BLaER1 treated with 17β-estradiol and CSF1 and Interleukin-3, amounts not matched to agents 10 nM and 100 nM (cell line): ENCODE results near the gene KIAA0408.
A peak's percentile ranks its signal among the peaks of the same experiment; 100 is the strongest.

Source experiments
- H3K27ac ChIP-seq, 11 experiments: shearing (Covaris generic); formaldehyde crosslinking; 2 replicates each; pipeline ENCODE4 v1.8.1; 2022
- H3K27me3 ChIP-seq, 11 experiments: shearing (Covaris generic); formaldehyde crosslinking; 2 replicates each; pipeline ENCODE4 v1.8.1; 2022
- H3K36me3 ChIP-seq, 11 experiments: shearing (Covaris generic); formaldehyde crosslinking; 2 replicates each; pipeline ENCODE4 v1.8.1; 2022
- H3K4me1 ChIP-seq, 10 experiments: shearing (Covaris generic); formaldehyde crosslinking; 2 replicates each; pipeline ENCODE4 v1.8.1; 2022
- H3K4me2 ChIP-seq, 11 experiments: shearing (Covaris generic); formaldehyde crosslinking; 2 replicates each; pipeline ENCODE4 v1.8.1; 2022
- H3K4me3 ChIP-seq, 10 experiments: shearing (Covaris generic); formaldehyde crosslinking; 2 replicates each; pipeline ENCODE4 v1.8.1; 2022
- H3K9ac ChIP-seq, 11 experiments: shearing (Covaris generic); formaldehyde crosslinking; 2 replicates each; pipeline ENCODE4 v1.8.1; 2022
- H3K9me3 ChIP-seq, 11 experiments: shearing (Covaris generic); formaldehyde crosslinking; replicated peaks in 1 of 11; 2 replicates each; pipeline ENCODE4 v1.8.1; 2022
- H4K20me1 ChIP-seq, 11 experiments: shearing (Covaris generic); formaldehyde crosslinking; 2 replicates each; pipeline ENCODE4 v1.8.1; 2022
- Cebpa-rat ChIP-seq, 11 experiments: shearing (Covaris generic); IDR thresholded peaks; 2 replicates each; pipeline ENCODE4 v1.8.1; 2022

The KIAA0408 gene

GRCh38 chr6:127468936-127469335 lies 9.7 kb upstream of the KIAA0408 start:
- no peak overlapping the region for H3K4me3 ChIP-seq
- H4K20me1 ChIP-seq: no peaks in the 10 kb centered on the region
- no peak overlapping the region for H3K27ac ChIP-seq
- H3K4me1 ChIP-seq: peaks cover 0 to 9% (median 0%) of the 10 kb centered on the region in 10 experiments; a peak in 3 of 20 replicates
- H3K36me3 ChIP-seq: no peaks in the 10 kb centered on the region
- no peak overlapping the region for H3K4me2 ChIP-seq
- no peak overlapping the region for H3K9ac ChIP-seq
- TF ChIP-seq Cebpa-rat (IDR thresholded peaks at IDR 0.05): no peak
- H3K9me3 ChIP-seq: no peaks in the 10 kb centered on the region
- H3K27me3 ChIP-seq: no peaks in the 10 kb centered on the region

- Histone ChIP-seq H3K9me3 (no peaks in the 10 kb centered on the region), H3K36me3 (no peaks in the 10 kb centered on the region), H3K9ac (no peak overlapping the region), H3K27me3 (no peaks in the 10 kb centered on the region), H4K20me1 (no peaks in the 10 kb centered on the region), H3K4me1 (peaks cover 0 to 3% (median 0%) of the 10 kb centered on the region in 10 experiments; a peak in 3 of 20 replicates), H3K4me3 (no peak overlapping the region), H3K4me2 (no peak overlapping the region), H3K27ac (no peak overlapping the region)
- no peak for TF ChIP-seq Cebpa-rat (IDR thresholded peaks at IDR 0.05)
These were observed 7.2 kb upstream of the KIAA0408 start for GRCh38 chr6:127466416-127466815.

- no peak overlapping the region for H3K4me2 ChIP-seq
- H3K9ac ChIP-seq: no peak overlapping the region
- H3K4me1 ChIP-seq: no peaks in the 10 kb centered on the region
- no peaks in the 10 kb centered on the region for H3K36me3 ChIP-seq
- H3K27me3 ChIP-seq: no peaks in the 10 kb centered on the region
- H3K9me3 ChIP-seq: no peaks in the 10 kb centered on the region
- no peak overlapping the region for H3K27ac ChIP-seq
- H3K4me3 ChIP-seq: no peak overlapping the region
- no peak for TF ChIP-seq Cebpa-rat (IDR thresholded peaks at IDR 0.05)
- no peaks in the 10 kb centered on the region for H4K20me1 ChIP-seq
These were observed 5.8 kb upstream of the KIAA0408 start for GRCh38 chr6:127464881-127465459.

- 0 out of 22 replicates have a peak overlapping the region, but pooled peaks of 1 of the 11 experiments have one; percentile 16 for H3K9ac ChIP-seq
- H3K4me1 ChIP-seq: peaks cover 0 to 3% (median under 1%) of the 10 kb centered on the region in 10 experiments; a peak in 9 of 20 replicates
- TF ChIP-seq Cebpa-rat (IDR thresholded peaks at IDR 0.05): no peak
- H4K20me1 ChIP-seq: no peaks in the 10 kb centered on the region
- H3K27ac ChIP-seq: no peak overlapping the region
- H3K27me3 ChIP-seq: no peaks in the 10 kb centered on the region
- no peak overlapping the region for H3K4me3 ChIP-seq
- no peaks in the 10 kb centered on the region for H3K9me3 ChIP-seq
- no peaks in the 10 kb centered on the region for H3K36me3 ChIP-seq
- H3K4me2 ChIP-seq: no peak overlapping the region
These were observed 5.1 kb upstream of the KIAA0408 start for GRCh38 chr6:127464161-127464880.

- no peak for TF ChIP-seq Cebpa-rat (IDR thresholded peaks at IDR 0.05)
- no peaks in the 10 kb centered on the region for H3K36me3 ChIP-seq
These were observed 3.9 kb upstream of the KIAA0408 start for GRCh38 chr6:127463056-127463455.

GRCh38 chr6:127462376-127462775 lies 3.2 kb upstream of the KIAA0408 start:
- H3K4me1 ChIP-seq: peaks cover 0 to 23% (median 18%) of the 10 kb centered on the region in 10 experiments; a peak in 14 of 20 replicates
- no peaks in the 10 kb centered on the region for H3K36me3 ChIP-seq
- no peaks in the 10 kb centered on the region for H4K20me1 ChIP-seq
- no peaks in the 10 kb centered on the region for H3K9me3 ChIP-seq
- no peak for TF ChIP-seq Cebpa-rat (IDR thresholded peaks at IDR 0.05)
- no peak overlapping the region for H3K4me2 ChIP-seq
- no peak overlapping the region for H3K27ac ChIP-seq
- H3K9ac ChIP-seq: no peak overlapping the region
- no peaks in the 10 kb centered on the region for H3K27me3 ChIP-seq
- H3K4me3 ChIP-seq: no peak overlapping the region

More at GRCh38 chr6:127463056-127463455, 3.9 kb upstream of the KIAA0408 start:
- Histone ChIP-seq H4K20me1 (no peaks in the 10 kb centered on the region), H3K27ac (no peak overlapping the region), H3K4me1 (peaks cover 0 to 16% (median 11%) of the 10 kb centered on the region in 10 experiments; a peak in 13 of 20 replicates), H3K9me3 (no peaks in the 10 kb centered on the region), H3K4me2 (no peak overlapping the region), H3K27me3 (no peaks in the 10 kb centered on the region), H3K4me3 (no peak overlapping the region), H3K9ac (no peak overlapping the region)

GRCh38 chr6:127460465-127460864 lies 1.3 kb upstream of the KIAA0408 start:
- Histone ChIP-seq H3K9ac (no peak overlapping the region), H3K27me3 (no peaks in the 10 kb centered on the region), H3K4me1 (peaks cover 0 to 42% (median 29%) of the 10 kb centered on the region in 10 experiments; a peak in 14 of 20 replicates), H3K9me3 (no peaks in the 10 kb centered on the region), H3K36me3 (no peaks in the 10 kb centered on the region), H3K4me3 (no peak overlapping the region), H3K4me2 (no peak overlapping the region), H3K27ac (no peak overlapping the region), H4K20me1 (no peaks in the 10 kb centered on the region)
- TF ChIP-seq Cebpa-rat (IDR thresholded peaks at IDR 0.05): no peak

- Histone ChIP-seq H3K9ac (peak overlapping the region in 1 of 11 experiments; percentile 18; a peak in 1 of 22 replicates), H3K9me3 (no peaks in the 10 kb centered on the region), H3K27me3 (no peaks in the 10 kb centered on the region), H3K36me3 (no peaks in the 10 kb centered on the region), H3K4me3 (no peak overlapping the region), H4K20me1 (no peaks in the 10 kb centered on the region), H3K4me1 (peaks cover 0 to 42% (median 29%) of the 10 kb centered on the region in 10 experiments; a peak in 14 of 20 replicates), H3K27ac (peak overlapping the region in 5 of 11 experiments; percentile 18 to 90 (median 79); a peak in 8 of 22 replicates), H3K4me2 (peak overlapping the region in 6 of 11 experiments; percentile 8 to 84 (median 68); a peak in 9 of 22 replicates)
- TF ChIP-seq Cebpa-rat (IDR thresholded peaks at IDR 0.05): no peak
These were observed 372 bp downstream of the KIAA0408 start for GRCh38 chr6:127458817-127459216.

GRCh38 chr6:127458222-127458621 lies 967 bp downstream of the KIAA0408 start:
- Histone ChIP-seq H3K27me3 (no peaks in the 10 kb centered on the region), H3K36me3 (no peaks in the 10 kb centered on the region), H3K27ac (peak overlapping the region in 8 of 11 experiments; percentile 52 to 90 (median 72); a peak in 14 of 22 replicates), H3K9me3 (no peaks in the 10 kb centered on the region), H4K20me1 (no peaks in the 10 kb centered on the region), H3K4me2 (peak overlapping the region in 6 of 11 experiments; percentile 59 to 84 (median 75); a peak in 11 of 22 replicates), H3K9ac (peak overlapping the region in 3 of 11 experiments; percentile 53 to 73 (median 66); a peak in 3 of 22 replicates), H3K4me3 (no peak overlapping the region), H3K4me1 (peaks cover 0 to 42% (median 29%) of the 10 kb centered on the region in 10 experiments; a peak in 14 of 20 replicates)
- TF ChIP-seq Cebpa-rat (IDR thresholded peaks at IDR 0.05): no peak
